Omental fat pad (tissue), 4 donors: Measurements from ENCODE around the gene GRIN1. TPM values are rescaled to one million over a fixed set of nuclear protein-coding genes. Genes with fewer than 3 reads are reported as not detected.

Source experiments
- ATAC-seq: fragments of 150-250 bp; one replicate; pipeline ENCODE4 v1.9.1; 2016; ENCODE audit warnings: mild to moderate bottlenecking, moderate library complexity; ENCODE audit not compliant: low FRiP score
- DNase-seq: peaks from one replicate; pipeline ENCODE4 v3.0.0-alpha.2; 2019; ENCODE audit warnings: low spot score
- CTCF ChIP-seq, 3 donors: fragments of 450-650 bp; IDR thresholded peaks; one replicate each; pipeline ENCODE4 v1.5.1; 2016 to 2017; ENCODE audit warnings: antibody characterized with exemption in 3 of 3, mild to moderate bottlenecking in 3 of 3, moderate library complexity in 2 of 3
- total RNA-seq, 4 donors: library from RNA; depleted of rRNA; stranded (reverse); fragments of >200 nt; gene quantifications; one replicate each; pipeline ENCODE4 v1.1.0, GENCODE V29; 2016

GRIN1 gene
- total RNA-seq, 4 donors from 2014 or later, result not detected

GRCh38 chr9:137166380-137167229, 27.7 kb downstream of the GRIN1 start:
- DNase-seq (no peak), ATAC-seq (no peak)
- TF ChIP-seq CTCF (IDR thresholded peaks at IDR 0.05), result no peak

- DNase-seq, result no peak
- no peak for TF ChIP-seq CTCF (IDR thresholded peaks at IDR 0.05)
- ATAC-seq, result no peak
Observed at GRCh38 chr9:137167277-137167746, 28.4 kb downstream of the GRIN1 start.

- no peak for ATAC-seq
- no peak for TF ChIP-seq CTCF (IDR thresholded peaks at IDR 0.05)
- DNase-seq, result no peak
Observed at GRCh38 chr9:137167747-137168572, 29.0 kb downstream of the GRIN1 start.

- ATAC-seq (no peak), DNase-seq (no peak)
- no peak for TF ChIP-seq CTCF (IDR thresholded peaks at IDR 0.05)
Observed at GRCh38 chr9:137168573-137168903, 29.6 kb downstream of the GRIN1 start.

- ATAC-seq, result no peak
Observed at GRCh38 chr9:137168904-137169856, 30.2 kb downstream of the GRIN1 start.

More at GRCh38 chr9:137168904-137169856, 30.2 kb downstream of the GRIN1 start:
- no peak for DNase-seq
- TF ChIP-seq CTCF (IDR thresholded peaks at IDR 0.05), result no peak
